ENCODE measurements around the gene HCFC2. TPM values are rescaled to one million over a fixed set of nuclear protein-coding genes. Genes with fewer than 3 reads are reported as not detected.

The HCFC2 gene
- total and polyA plus RNA-seq, 4 donors, result 5.8 to 17.4 (median 9.9) TPM

DNA sequence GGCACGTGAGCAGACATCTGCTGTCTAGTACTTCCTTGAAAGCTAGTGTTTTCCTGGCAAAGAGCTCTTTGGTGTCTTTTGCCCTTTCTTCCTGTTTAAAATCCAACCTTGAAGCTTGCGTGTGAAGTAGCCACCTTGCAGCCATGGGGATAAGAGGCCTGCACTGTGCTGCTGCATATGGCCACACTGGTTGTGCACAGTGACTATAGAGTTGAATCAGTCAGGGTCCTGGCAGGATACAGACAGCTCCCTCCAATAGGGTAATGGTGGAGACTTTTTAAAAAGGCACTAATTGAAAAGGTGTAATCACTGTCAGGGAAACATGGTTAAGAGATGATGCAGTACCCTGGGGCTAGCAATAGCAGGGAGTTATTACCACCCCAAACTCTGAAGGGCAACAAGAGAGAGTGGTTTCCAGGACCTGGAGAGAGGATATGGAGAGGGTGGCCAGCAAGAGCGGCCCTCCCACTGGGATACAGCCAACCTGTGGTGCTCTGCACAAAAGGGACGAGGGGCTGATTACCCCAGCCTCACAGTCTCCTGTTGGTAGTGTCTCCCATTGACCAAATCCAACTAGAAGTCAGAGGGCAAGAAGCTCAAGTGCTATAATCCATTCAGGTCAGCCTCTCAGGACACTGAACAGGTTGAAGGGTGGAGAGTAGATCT, 9.5 kb upstream of the HCFC2 start:
- TF ChIP-seq EGR1 (IDR thresholded peaks at IDR 0.05; ENCODE audit: low read depth in 2 of 2), result no peak
- TF ChIP-seq, protein P1, sequence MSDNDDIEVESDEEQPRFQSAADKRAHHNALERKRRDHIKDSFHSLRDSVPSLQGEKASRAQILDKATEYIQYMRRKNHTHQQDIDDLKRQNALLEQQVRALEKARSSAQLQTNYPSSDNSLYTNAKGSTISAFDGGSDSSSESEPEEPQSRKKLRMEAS (IDR thresholded peaks at IDR 0.05), result no peak
- no peak for TF ChIP-seq HNF4G (IDR thresholded peaks at IDR 0.05)
- TF ChIP-seq TAF1 (conservative IDR thresholded peaks at IDR 0.05), result no peak
- TF ChIP-seq FOXA1 (IDR thresholded peaks at IDR 0.05), result no peak
- TF ChIP-seq HNF4A (conservative IDR thresholded peaks at IDR 0.05), result no peak
- no peak for TF ChIP-seq GABPA (IDR thresholded peaks at IDR 0.05 in 1 of 2, conservative IDR thresholded peaks at IDR 0.05 in 1 of 2)
- no peak for TF ChIP-seq JUND (IDR thresholded peaks at IDR 0.05)
- TF ChIP-seq RAD21 (IDR thresholded peaks at IDR 0.05), result no peak
- TF ChIP-seq, protein P2, sequence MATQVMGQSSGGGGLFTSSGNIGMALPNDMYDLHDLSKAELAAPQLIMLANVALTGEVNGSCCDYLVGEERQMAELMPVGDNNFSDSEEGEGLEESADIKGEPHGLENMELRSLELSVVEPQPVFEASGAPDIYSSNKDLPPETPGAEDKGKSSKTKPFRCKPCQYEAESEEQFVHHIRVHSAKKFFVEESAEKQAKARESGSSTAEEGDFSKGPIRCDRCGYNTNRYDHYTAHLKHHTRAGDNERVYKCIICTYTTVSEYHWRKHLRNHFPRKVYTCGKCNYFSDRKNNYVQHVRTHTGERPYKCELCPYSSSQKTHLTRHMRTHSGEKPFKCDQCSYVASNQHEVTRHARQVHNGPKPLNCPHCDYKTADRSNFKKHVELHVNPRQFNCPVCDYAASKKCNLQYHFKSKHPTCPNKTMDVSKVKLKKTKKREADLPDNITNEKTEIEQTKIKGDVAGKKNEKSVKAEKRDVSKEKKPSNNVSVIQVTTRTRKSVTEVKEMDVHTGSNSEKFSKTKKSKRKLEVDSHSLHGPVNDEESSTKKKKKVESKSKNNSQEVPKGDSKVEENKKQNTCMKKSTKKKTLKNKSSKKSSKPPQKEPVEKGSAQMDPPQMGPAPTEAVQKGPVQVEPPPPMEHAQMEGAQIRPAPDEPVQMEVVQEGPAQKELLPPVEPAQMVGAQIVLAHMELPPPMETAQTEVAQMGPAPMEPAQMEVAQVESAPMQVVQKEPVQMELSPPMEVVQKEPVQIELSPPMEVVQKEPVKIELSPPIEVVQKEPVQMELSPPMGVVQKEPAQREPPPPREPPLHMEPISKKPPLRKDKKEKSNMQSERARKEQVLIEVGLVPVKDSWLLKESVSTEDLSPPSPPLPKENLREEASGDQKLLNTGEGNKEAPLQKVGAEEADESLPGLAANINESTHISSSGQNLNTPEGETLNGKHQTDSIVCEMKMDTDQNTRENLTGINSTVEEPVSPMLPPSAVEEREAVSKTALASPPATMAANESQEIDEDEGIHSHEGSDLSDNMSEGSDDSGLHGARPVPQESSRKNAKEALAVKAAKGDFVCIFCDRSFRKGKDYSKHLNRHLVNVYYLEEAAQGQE (IDR thresholded peaks at IDR 0.05), result no peak
- TF ChIP-seq, protein P3, sequence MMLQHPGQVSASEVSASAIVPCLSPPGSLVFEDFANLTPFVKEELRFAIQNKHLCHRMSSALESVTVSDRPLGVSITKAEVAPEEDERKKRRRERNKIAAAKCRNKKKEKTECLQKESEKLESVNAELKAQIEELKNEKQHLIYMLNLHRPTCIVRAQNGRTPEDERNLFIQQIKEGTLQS (IDR thresholded peaks at IDR 0.05), result no peak
- no peak for TF ChIP-seq YY1 (IDR thresholded peaks at IDR 0.05)
- WGBS, result 89% methylated on average over 4 of the region's 4 CpGs
- no peak overlapping the region for H3K9ac ChIP-seq (ENCODE audit: low read depth in 1 of 2, low read length in 2 of 2)
- H3K4me1 ChIP-seq (ENCODE audit: control insufficient read depth in 4 of 4, insufficient read depth in 4 of 4, low read length in 3 of 4), result peaks cover 0 to 23% (median 17%) of the 10 kb centered on the region in 4 donors
- no peak overlapping the region for H3K27ac ChIP-seq (ENCODE audit: low read depth in 1 of 2, low read length in 2 of 2)
- no peaks in the 10 kb centered on the region for H3K9me3 ChIP-seq (ENCODE audit: control insufficient read depth in 4 of 4, low read length in 3 of 4)
- no peak for DNase-seq (ENCODE audit: low spot score)
- peaks cover 0 to 3% (median 0%) of the 10 kb centered on the region in 4 donors for H3K27me3 ChIP-seq (ENCODE audit: control insufficient read depth in 4 of 4, insufficient read depth in 4 of 4, low read length in 3 of 4)
- no peaks in the 10 kb centered on the region for H3K36me3 ChIP-seq (ENCODE audit: control insufficient read depth in 4 of 4, insufficient read depth in 3 of 4, low read depth in 1 of 4, low read length in 3 of 4)
- H3K4me3 ChIP-seq (ENCODE audit: low read depth in 1 of 3, low read length in 3 of 3), result no peak overlapping the region

DNA sequence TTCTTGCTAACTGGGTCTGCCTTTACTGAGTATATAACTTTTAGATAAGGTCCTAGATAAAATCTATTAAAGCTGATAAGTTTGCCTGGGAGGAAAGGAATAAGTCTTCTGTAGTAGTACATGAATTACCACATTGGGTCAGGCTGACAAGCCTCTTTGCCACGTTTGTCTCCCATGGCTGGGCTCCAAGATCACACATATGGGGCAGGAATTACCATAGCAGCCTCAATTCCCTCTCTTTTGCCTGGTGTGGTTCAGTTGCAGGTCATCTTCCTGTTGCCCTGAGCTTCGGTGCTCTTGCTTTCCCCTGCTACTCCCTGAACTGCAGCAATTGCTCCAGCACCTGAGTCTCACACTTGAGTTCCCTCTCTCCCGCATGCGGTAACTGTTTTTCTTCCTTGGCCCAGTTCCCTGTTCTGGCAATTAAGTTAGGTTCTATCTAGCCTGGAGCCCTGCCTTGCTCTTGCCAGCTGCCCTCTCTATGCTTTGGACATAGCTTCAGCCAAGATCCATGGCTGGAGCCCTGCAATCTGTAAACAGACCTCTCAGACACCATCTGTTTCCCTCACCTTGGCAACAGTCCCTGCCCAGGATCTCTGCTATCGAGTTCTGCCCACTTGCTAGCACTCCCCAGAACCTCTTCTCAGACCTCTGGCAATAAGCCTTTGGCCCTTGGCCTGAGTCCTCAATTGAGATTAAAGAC, 8.5 kb upstream of the HCFC2 start:
- Histone ChIP-seq H3K4me1 (ENCODE audit: control insufficient read depth in 4 of 4, insufficient read depth in 4 of 4, low read length in 3 of 4) (peaks cover 0 to 17% (median 15%) of the 10 kb centered on the region in 4 donors), H3K36me3 (ENCODE audit: control insufficient read depth in 4 of 4, insufficient read depth in 3 of 4, low read depth in 1 of 4, low read length in 3 of 4) (no peaks in the 10 kb centered on the region), H3K9ac (ENCODE audit: low read depth in 1 of 2, low read length in 2 of 2) (no peak overlapping the region), H3K9me3 (ENCODE audit: control insufficient read depth in 4 of 4, low read length in 3 of 4) (no peaks in the 10 kb centered on the region), H3K4me3 (ENCODE audit: low read depth in 1 of 3, low read length in 3 of 3) (no peak overlapping the region), H3K27me3 (ENCODE audit: control insufficient read depth in 4 of 4, insufficient read depth in 4 of 4, low read length in 3 of 4) (no peaks in the 10 kb centered on the region), H3K27ac (ENCODE audit: low read depth in 1 of 2, low read length in 2 of 2) (peak overlapping the region in 1 of 2 donors; percentile 9)
- no peak for DNase-seq (ENCODE audit: low spot score)
- WGBS, result 18% methylated on average over 5 of the region's 5 CpGs
- TF ChIP-seq, protein P1 (IDR thresholded peaks at IDR 0.05), result peak; percentile 66
- no peak for TF ChIP-seq JUND (IDR thresholded peaks at IDR 0.05)
- TF ChIP-seq RAD21 (IDR thresholded peaks at IDR 0.05), result peak; percentile 18 to 26
- TF ChIP-seq SP1 (IDR thresholded peaks at IDR 0.05), result peak; percentile 41
- peak; percentile 33 to 57 for TF ChIP-seq HNF4A (conservative IDR thresholded peaks at IDR 0.05)
- TF ChIP-seq YY1 (IDR thresholded peaks at IDR 0.05), result peak; percentile 79
- TF ChIP-seq, protein P4, sequence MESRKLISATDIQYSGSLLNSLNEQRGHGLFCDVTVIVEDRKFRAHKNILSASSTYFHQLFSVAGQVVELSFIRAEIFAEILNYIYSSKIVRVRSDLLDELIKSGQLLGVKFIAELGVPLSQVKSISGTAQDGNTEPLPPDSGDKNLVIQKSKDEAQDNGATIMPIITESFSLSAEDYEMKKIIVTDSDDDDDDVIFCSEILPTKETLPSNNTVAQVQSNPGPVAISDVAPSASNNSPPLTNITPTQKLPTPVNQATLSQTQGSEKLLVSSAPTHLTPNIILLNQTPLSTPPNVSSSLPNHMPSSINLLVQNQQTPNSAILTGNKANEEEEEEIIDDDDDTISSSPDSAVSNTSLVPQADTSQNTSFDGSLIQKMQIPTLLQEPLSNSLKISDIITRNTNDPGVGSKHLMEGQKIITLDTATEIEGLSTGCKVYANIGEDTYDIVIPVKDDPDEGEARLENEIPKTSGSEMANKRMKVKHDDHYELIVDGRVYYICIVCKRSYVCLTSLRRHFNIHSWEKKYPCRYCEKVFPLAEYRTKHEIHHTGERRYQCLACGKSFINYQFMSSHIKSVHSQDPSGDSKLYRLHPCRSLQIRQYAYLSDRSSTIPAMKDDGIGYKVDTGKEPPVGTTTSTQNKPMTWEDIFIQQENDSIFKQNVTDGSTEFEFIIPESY (IDR thresholded peaks at IDR 0.05), result peak; percentile 42
- no peak for TF ChIP-seq GABPA (IDR thresholded peaks at IDR 0.05 in 1 of 2, conservative IDR thresholded peaks at IDR 0.05 in 1 of 2)
- no peak for TF ChIP-seq FOXA1 (IDR thresholded peaks at IDR 0.05)
- TF ChIP-seq, protein P3 (IDR thresholded peaks at IDR 0.05), result no peak
- peak; percentile 44 for TF ChIP-seq FOXA2 (IDR thresholded peaks at IDR 0.05)
- TF ChIP-seq, protein P5, sequence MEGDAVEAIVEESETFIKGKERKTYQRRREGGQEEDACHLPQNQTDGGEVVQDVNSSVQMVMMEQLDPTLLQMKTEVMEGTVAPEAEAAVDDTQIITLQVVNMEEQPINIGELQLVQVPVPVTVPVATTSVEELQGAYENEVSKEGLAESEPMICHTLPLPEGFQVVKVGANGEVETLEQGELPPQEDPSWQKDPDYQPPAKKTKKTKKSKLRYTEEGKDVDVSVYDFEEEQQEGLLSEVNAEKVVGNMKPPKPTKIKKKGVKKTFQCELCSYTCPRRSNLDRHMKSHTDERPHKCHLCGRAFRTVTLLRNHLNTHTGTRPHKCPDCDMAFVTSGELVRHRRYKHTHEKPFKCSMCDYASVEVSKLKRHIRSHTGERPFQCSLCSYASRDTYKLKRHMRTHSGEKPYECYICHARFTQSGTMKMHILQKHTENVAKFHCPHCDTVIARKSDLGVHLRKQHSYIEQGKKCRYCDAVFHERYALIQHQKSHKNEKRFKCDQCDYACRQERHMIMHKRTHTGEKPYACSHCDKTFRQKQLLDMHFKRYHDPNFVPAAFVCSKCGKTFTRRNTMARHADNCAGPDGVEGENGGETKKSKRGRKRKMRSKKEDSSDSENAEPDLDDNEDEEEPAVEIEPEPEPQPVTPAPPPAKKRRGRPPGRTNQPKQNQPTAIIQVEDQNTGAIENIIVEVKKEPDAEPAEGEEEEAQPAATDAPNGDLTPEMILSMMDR (IDR thresholded peaks at IDR 0.05; ENCODE audit: low read depth, low read length, missing input control), result no peak
- TF ChIP-seq TAF1 (conservative IDR thresholded peaks at IDR 0.05), result no peak
- no peak for TF ChIP-seq EGR1 (IDR thresholded peaks at IDR 0.05; ENCODE audit: low read depth in 2 of 2)
- TF ChIP-seq NR2F2 (IDR thresholded peaks at IDR 0.05), result no peak
- TF ChIP-seq RXRA (IDR thresholded peaks at IDR 0.05), result peak in 1 of 2 donors; percentile 73

Measured in liver (tissue), 9 donors.